Nephron (organoid): ENCODE results near the gene NANOS3.
A peak's percentile ranks its signal among the peaks of the same experiment; 100 is the strongest.

ENCODE experiments used
- H3K27ac Mint-ChIP-seq, 3 experiments: 2 replicates each; pipeline ENCODE4 v1.8.0; 2020; ENCODE audit warnings: mixed read lengths in 3 of 3, mild to moderate bottlenecking in 2 of 3, moderate library complexity in 1 of 3
- H3K27me3 Mint-ChIP-seq: 2 replicates; pipeline ENCODE4 v1.8.0; 2021; ENCODE audit warnings: low read depth, mild to moderate bottlenecking, moderate library complexity, mixed read lengths
- H3K36me3 Mint-ChIP-seq: 2 replicates; pipeline ENCODE4 v1.8.0; 2020; ENCODE audit warnings: low read depth, mixed read lengths
- H3K4me1 Mint-ChIP-seq: 2 replicates; pipeline ENCODE4 v1.8.0; 2020; ENCODE audit warnings: mixed read lengths
- H3K4me3 Mint-ChIP-seq, 3 experiments: 2 replicates each; pipeline ENCODE4 v1.8.0; 2020; ENCODE audit warnings: mild to moderate bottlenecking in 3 of 3, mixed read lengths in 3 of 3, moderate library complexity in 2 of 3
- H3K9me3 Mint-ChIP-seq: 2 replicates; pipeline ENCODE4 v1.8.0; 2020; ENCODE audit warnings: mixed read lengths
- CTCF ChIP-seq, 3 experiments: fragments of 200-600 bp; sonication (generic); IDR thresholded peaks; one replicate each; pipeline ENCODE4 v1.5.0; 2021; ENCODE audit warnings: antibody characterized with exemption in 3 of 3; ENCODE audit not compliant: unreplicated experiment in 3 of 3

Gene NANOS3

GRCh38 chr19:13861392-13861713, 15.6 kb upstream of the NANOS3 start:
- no peaks in the 10 kb centered on the region for H3K9me3 Mint-ChIP-seq
- no peaks in the 10 kb centered on the region for H3K36me3 Mint-ChIP-seq
- peaks cover 34% of the 10 kb centered on the region for H3K4me1 Mint-ChIP-seq
- TF ChIP-seq CTCF (IDR thresholded peaks at IDR 0.05; ENCODE audit: unreplicated experiment in 3 of 3) = no peak
- H3K4me3 Mint-ChIP-seq = peak overlapping the region; percentile 70 to 81 (median 80)
- peak overlapping the region; percentile 93 to 98 (median 94) for H3K27ac Mint-ChIP-seq
- H3K27me3 Mint-ChIP-seq = peaks cover 5% of the 10 kb centered on the region

DNA sequence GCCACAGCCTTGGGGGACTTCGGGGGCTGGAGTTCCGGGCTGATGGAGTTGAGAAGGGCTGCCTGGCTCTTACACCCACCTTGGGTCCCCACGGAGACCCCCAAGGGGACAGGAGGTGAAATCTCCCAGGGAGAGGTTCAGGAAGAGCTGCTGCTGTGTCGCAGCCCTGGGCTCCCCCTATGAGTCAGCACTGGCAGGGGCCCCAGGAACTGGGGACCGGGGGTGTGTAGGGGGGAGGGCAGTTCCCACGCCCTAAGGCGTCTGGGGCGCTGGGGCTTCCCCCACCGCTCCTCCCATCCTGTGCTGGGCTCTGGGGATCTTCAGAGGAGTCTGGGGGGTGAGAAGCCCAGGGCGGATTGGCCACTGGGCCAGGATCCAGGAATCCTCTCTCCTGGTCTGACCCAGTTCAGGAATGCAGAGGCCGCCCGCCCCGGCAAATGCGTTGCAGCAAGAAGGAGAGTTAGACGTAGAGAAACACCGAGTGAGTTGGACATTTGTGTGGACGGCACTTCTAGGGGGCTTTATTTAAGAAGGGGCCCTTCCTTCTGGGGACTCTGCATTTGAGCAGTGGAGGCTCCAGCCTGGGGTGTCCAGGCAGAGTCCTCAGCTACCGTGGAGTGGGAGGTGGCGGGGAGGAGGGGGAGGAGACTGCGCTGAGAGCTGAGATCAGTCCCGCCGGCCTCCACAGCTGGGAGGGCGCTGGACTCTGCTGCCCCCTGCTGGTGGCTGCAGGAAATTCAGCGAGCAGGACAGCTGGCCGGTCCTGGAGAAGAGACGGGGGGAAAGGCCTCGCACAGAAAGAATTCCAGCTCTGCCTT, 15.0 kb upstream of the NANOS3 start:
- Mint-ChIP-seq H3K36me3 (no peaks in the 10 kb centered on the region), H3K4me3 (peak overlapping the region; percentile 79 to 81 (median 80)), H3K4me1 (peaks cover 36% of the 10 kb centered on the region), H3K27me3 (peaks cover 5% of the 10 kb centered on the region), H3K27ac (peak overlapping the region; percentile 93 to 98 (median 94)), H3K9me3 (no peaks in the 10 kb centered on the region)
- TF ChIP-seq CTCF (IDR thresholded peaks at IDR 0.05; ENCODE audit: unreplicated experiment in 3 of 3) = peak; percentile 96 to 99 (median 97)

DNA sequence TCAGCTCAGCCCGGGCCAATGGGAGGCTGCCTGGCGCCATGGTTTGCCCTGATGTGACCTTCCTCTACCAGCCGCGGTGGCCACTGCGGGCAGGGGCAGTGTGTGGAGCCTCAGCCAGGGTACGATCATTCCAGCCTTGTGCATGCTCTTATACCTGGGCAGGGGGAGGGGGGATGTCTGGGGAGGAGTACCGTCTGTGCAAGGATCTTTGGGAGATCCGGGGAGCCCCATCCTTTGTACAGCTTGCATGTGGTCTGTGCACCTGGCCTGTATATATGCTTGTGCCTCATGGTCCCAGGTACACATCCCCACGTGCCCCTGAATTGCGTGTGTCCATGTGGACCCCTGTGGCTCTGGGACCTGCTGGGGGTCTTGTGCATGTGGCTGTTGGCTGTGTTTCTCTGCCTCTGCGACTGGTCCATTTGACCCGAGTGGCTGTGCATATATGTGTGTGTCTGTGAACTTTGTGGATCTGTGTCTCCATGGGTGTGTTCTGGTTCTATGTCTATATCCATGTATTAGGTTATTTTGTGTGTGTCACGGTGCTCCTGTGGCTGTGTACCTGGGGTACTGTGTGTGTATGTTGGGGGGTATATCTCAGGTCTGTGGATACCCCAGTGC, 12.8 kb upstream of the NANOS3 start:
- H3K27me3 Mint-ChIP-seq = peaks cover 5% of the 10 kb centered on the region
- peak overlapping the region; percentile 83 to 95 (median 90) for H3K27ac Mint-ChIP-seq
- peak overlapping the region; percentile 83 to 93 (median 92) for H3K4me3 Mint-ChIP-seq
- no peak for TF ChIP-seq CTCF (IDR thresholded peaks at IDR 0.05; ENCODE audit: unreplicated experiment in 3 of 3)
- no peaks in the 10 kb centered on the region for H3K36me3 Mint-ChIP-seq
- peaks cover 53% of the 10 kb centered on the region for H3K4me1 Mint-ChIP-seq
- no peaks in the 10 kb centered on the region for H3K9me3 Mint-ChIP-seq

DNA sequence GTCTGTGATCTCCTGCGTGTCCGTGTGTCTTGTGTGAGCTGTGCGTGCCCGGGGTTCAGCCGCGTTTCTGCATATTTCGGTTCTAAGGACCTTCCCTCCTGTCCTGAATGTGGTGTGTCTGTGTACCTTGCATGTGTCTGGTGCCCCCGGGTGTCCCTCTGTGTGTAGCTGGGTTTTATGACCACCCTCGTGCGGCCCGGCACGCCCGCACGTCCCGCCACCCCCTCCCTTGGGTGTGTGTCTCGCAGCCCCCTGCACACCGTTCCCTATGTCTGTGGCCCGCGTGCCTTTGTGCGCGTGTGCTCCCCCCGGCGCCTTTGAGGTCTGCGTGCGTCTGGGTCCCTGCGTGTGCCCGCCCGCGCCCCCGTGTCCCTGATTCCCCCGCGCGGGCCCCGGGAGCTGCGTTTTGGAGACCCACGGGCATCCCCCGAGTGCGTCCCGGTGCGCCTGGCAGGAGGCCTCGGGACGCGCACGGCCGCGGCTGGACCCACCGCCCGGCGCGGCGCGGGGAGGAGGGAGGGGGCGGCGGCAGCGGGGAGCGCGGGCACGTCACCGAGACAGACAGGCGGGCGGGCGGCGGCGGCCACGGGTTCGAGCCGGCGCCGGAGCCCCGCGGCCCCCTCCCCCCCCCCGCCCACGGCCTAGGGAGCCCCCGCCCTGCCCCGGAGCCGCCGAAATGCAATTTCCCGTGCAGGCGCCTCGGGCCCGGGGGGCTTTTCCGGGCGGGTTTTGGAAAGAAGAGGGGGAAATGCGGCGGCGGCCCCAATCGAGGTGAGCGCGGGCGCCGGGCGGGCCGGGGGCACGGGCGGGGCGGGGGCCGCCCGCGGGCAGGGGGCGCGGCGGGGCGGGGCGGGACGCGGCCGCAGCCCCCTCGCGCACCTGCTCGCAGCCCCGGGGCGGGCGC, 12.0 kb upstream of the NANOS3 start:
- Mint-ChIP-seq H3K4me1 (peaks cover 61% of the 10 kb centered on the region), H3K36me3 (no peaks in the 10 kb centered on the region)

More for the DNA sequence above, 12.0 kb upstream of the NANOS3 start:
- Mint-ChIP-seq H3K27me3 (peaks cover 5% of the 10 kb centered on the region), H3K4me3 (peak overlapping the region; percentile 83 to 93 (median 92)), H3K9me3 (no peaks in the 10 kb centered on the region), H3K27ac (peak overlapping the region; percentile 83 to 95 (median 90))
- no peak for TF ChIP-seq CTCF (IDR thresholded peaks at IDR 0.05; ENCODE audit: unreplicated experiment in 3 of 3)
